Astrocyte (in vitro differentiated cells and primary cell): ENCODE results near the gene RHBDL1. TPM values are rescaled to one million over a fixed set of nuclear protein-coding genes. Genes with fewer than 3 reads are reported as not detected.

ENCODE experiments used
- DNase-seq: peaks from one replicate; pipeline ENCODE4 v3.0.0-alpha.2; 2010; ENCODE audit warnings: low read depth
- FAIRE-seq: peaks from 2 replicates; lab custom pipeline; 2011; peaks lifted over from hg19 to GRCh38; lab: Jason Lieb, UNC
- H2AFZ ChIP-seq: 2 replicates; pipeline ENCODE4 v1.6.0; 2012; ENCODE audit warnings: low read depth, low read length, inconsistent platforms
- H3K27ac ChIP-seq: 2 replicates; pipeline ENCODE4 v1.5.1; 2011; ENCODE audit warnings: low read depth, low read length, inconsistent platforms
- H3K27me3 ChIP-seq: 2 replicates; pipeline ENCODE4 v1.6.0; 2011; ENCODE audit warnings: low read length, inconsistent platforms; ENCODE audit not compliant: insufficient read depth
- H3K36me3 ChIP-seq: 2 replicates; pipeline ENCODE4 v1.5.1; 2011; ENCODE audit warnings: low read length, inconsistent platforms; ENCODE audit not compliant: insufficient read depth
- H3K4me1 ChIP-seq: 2 replicates; pipeline ENCODE4 v1.5.1; 2011; ENCODE audit warnings: low read length, inconsistent platforms; ENCODE audit not compliant: insufficient read depth
- H3K4me2 ChIP-seq: 2 replicates; pipeline ENCODE4 v1.6.0; 2012; ENCODE audit warnings: low read length, inconsistent platforms
- H3K4me3 ChIP-seq: 2 replicates; pipeline ENCODE4 v1.5.1; 2011; ENCODE audit warnings: low read depth, mild to moderate bottlenecking, low read length, inconsistent platforms; ENCODE audit not compliant: insufficient read depth
- H3K79me2 ChIP-seq: 2 replicates; pipeline ENCODE4 v1.6.0; 2012; ENCODE audit warnings: mild to moderate bottlenecking, low read length, inconsistent platforms; ENCODE audit not compliant: insufficient read depth
- H3K9ac ChIP-seq: 2 replicates; pipeline ENCODE4 v1.6.0; 2012; ENCODE audit warnings: mild to moderate bottlenecking, low read length, inconsistent platforms
- H3K9me3 ChIP-seq: 2 replicates; pipeline ENCODE4 v1.5.1; 2012; ENCODE audit warnings: low read depth, mild to moderate bottlenecking, low read length, inconsistent platforms; ENCODE audit not compliant: insufficient read depth
- H4K20me1 ChIP-seq: 2 replicates; pipeline ENCODE4 v1.6.0; 2012; ENCODE audit warnings: low read length, inconsistent platforms; ENCODE audit not compliant: insufficient read depth
- H3K27ac Mint-ChIP-seq: one replicate; pipeline ENCODE4 v1.8.0; 2021; ENCODE audit warnings: mild to moderate bottlenecking, mixed read lengths; ENCODE audit not compliant: unreplicated experiment
- H3K27me3 Mint-ChIP-seq: one replicate; pipeline ENCODE4 v1.8.0; 2021; ENCODE audit warnings: low read depth, mixed read lengths; ENCODE audit not compliant: unreplicated experiment
- H3K36me3 Mint-ChIP-seq: one replicate; pipeline ENCODE4 v1.8.0; 2021; ENCODE audit warnings: low read depth, mixed read lengths; ENCODE audit not compliant: unreplicated experiment
- H3K4me1 Mint-ChIP-seq: one replicate; pipeline ENCODE4 v1.8.0; 2021; ENCODE audit warnings: low read depth, mixed read lengths; ENCODE audit not compliant: unreplicated experiment
- H3K4me3 Mint-ChIP-seq: one replicate; pipeline ENCODE4 v1.8.0; 2021; ENCODE audit warnings: mild to moderate bottlenecking, moderate library complexity, mixed read lengths; ENCODE audit not compliant: unreplicated experiment
- H3K9me3 Mint-ChIP-seq: one replicate; pipeline ENCODE4 v1.8.0; 2021; ENCODE audit warnings: mild to moderate bottlenecking, mixed read lengths; ENCODE audit not compliant: unreplicated experiment
- CTCF ChIP-seq: IDR thresholded peaks from 2 replicates; pipeline ENCODE4 v1.5.1; 2011; ENCODE audit warnings: low read depth, mild to moderate bottlenecking, inconsistent platforms, low read length, moderate library complexity; ENCODE audit not compliant: insufficient read depth
- EZH2 ChIP-seq: IDR thresholded peaks from 2 replicates; pipeline ENCODE4 v1.6.1; 2012; ENCODE audit warnings: mild to moderate bottlenecking, low read length, inconsistent platforms; ENCODE audit not compliant: insufficient read depth
- total RNA-seq: library from RNA; stranded (reverse); gene quantifications from 2 replicates; pipeline ENCODE4 v1.2.1, GENCODE V29; 2021

Gene RHBDL1
- total RNA-seq, 1 donor from 2014 or later, result 4.9 TPM

- no peaks in the 10 kb centered on the region for H3K9me3 ChIP-seq
- no peaks in the 10 kb centered on the region for H3K27me3 Mint-ChIP-seq
- peaks cover 5% of the 10 kb centered on the region for H3K4me1 ChIP-seq
- no peaks in the 10 kb centered on the region for H3K9me3 Mint-ChIP-seq
- peaks cover 2% of the 10 kb centered on the region for H3K36me3 Mint-ChIP-seq
- peak within 1 kb of the TSS; percentile 85 for H3K4me2 ChIP-seq
- H3K79me2 ChIP-seq, result peaks cover 35% of the 10 kb centered on the region
- H3K4me3 ChIP-seq, result peak within 1 kb of the TSS; percentile 80
- DNase-seq (peak; percentile 69), FAIRE-seq (no peak)
- H3K27ac ChIP-seq, result peak within 1 kb of the TSS; percentile 65
- peaks cover 32% of the 10 kb centered on the region for H4K20me1 ChIP-seq
- TF ChIP-seq EZH2, result no peak
- peak; percentile 51 for TF ChIP-seq CTCF
- H3K36me3 ChIP-seq, result no peaks in the 10 kb centered on the region
- H3K27me3 ChIP-seq, result no peaks in the 10 kb centered on the region
- H3K4me3 Mint-ChIP-seq, result peak within 1 kb of the TSS; percentile 82
- H3K9ac ChIP-seq, result peak within 1 kb of the TSS; percentile 94
- no peaks in the 10 kb centered on the region for H3K4me1 Mint-ChIP-seq
- H2AFZ ChIP-seq, result peak within 1 kb of the TSS; percentile 51
- no peak within 1 kb of the TSS for H3K27ac Mint-ChIP-seq
Observed at GRCh38 chr16:667780-668518, 7.5 kb upstream of the RHBDL1 start, which contains the start of gene RHOT2. RHOT2 (plus strand) TSS chr16:668132; CDS start chr16:668200, 68 bp downstream.

- peaks cover 2% of the 10 kb centered on the region for H3K36me3 Mint-ChIP-seq
- H3K9me3 Mint-ChIP-seq, result no peaks in the 10 kb centered on the region
- Histone ChIP-seq H3K4me3 (peak overlapping the region; percentile 80), H3K4me1 (peaks cover 5% of the 10 kb centered on the region), H4K20me1 (peaks cover 37% of the 10 kb centered on the region), H2AFZ (peak overlapping the region; percentile 51), H3K9me3 (no peaks in the 10 kb centered on the region), H3K4me2 (peak overlapping the region; percentile 85), H3K27me3 (no peaks in the 10 kb centered on the region), H3K36me3 (no peaks in the 10 kb centered on the region), H3K27ac (peak overlapping the region; percentile 65), H3K79me2 (peaks cover 35% of the 10 kb centered on the region), H3K9ac (peak overlapping the region; percentile 94)
- FAIRE-seq, result no peak
- no peaks in the 10 kb centered on the region for H3K27me3 Mint-ChIP-seq
- no peak overlapping the region for H3K27ac Mint-ChIP-seq
- no peak for DNase-seq
- H3K4me1 Mint-ChIP-seq, result no peaks in the 10 kb centered on the region
- TF ChIP-seq CTCF (no peak), EZH2 (no peak)
- peak overlapping the region; percentile 82 for H3K4me3 Mint-ChIP-seq
Observed at GRCh38 chr16:668519-669171, 6.8 kb upstream of the RHBDL1 start.
